NB4 (cell line): ENCODE measurements around the gene MYDGF.

Experiments used
- CTCF ChIP-seq: IDR thresholded peaks from one replicate; pipeline ENCODE4 v1.5.1; 2012; ENCODE audit warnings: low read depth, low read length
- MYC ChIP-seq: IDR thresholded peaks from 2 replicates; pipeline ENCODE4 v1.6.1; 2011; ENCODE audit warnings: low read depth, low read length
- POLR2A ChIP-seq: IDR thresholded peaks from 2 replicates; pipeline ENCODE4 v1.6.1; 2011; ENCODE audit warnings: mild to moderate bottlenecking; ENCODE audit not compliant: insufficient read length; ENCODE audit errors: extremely low read depth
- TF ChIP-seq, protein P1 (sequence below): IDR thresholded peaks from 2 replicates; pipeline ENCODE4 v1.6.1; 2011; ENCODE audit warnings: low read depth, low read length

- TF ChIP-seq CTCF (no peak), POLR2A (no peak), MYC (no peak)
- TF ChIP-seq, protein P1, sequence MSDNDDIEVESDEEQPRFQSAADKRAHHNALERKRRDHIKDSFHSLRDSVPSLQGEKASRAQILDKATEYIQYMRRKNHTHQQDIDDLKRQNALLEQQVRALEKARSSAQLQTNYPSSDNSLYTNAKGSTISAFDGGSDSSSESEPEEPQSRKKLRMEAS, result no peak
Measured at GRCh38 chr19:4618019-4618418, 52.1 kb downstream of the MYDGF start.
